ENCODE data around the gene SORCS2. TPM values are rescaled to one million over a fixed set of nuclear protein-coding genes. Genes with fewer than 3 reads are reported as not detected.

Gene SORCS2
- total RNA-seq, 1 experiment from 2014 or later, result 0.06 TPM

GRCh38 chr4:7512946-7513345, 320.6 kb downstream of the SORCS2 start:
- intact Hi-C loops (cut with micrococcal nuclease; ENCODE audit: unreplicated experiment), result no loop called here
- Histone ChIP-seq H3K4me1 (ENCODE audit: insufficient read depth, low read length, poor library complexity, severe bottlenecking) (no peaks in the 10 kb centered on the region), H3K4me3 (ENCODE audit: low read depth, low read length, poor library complexity, severe bottlenecking) (no peak overlapping the region), H3K27ac (ENCODE audit: low read depth, low read length, poor library complexity, severe bottlenecking) (no peak overlapping the region), H3K9me3 (ENCODE audit: low read depth, low read length, poor library complexity, severe bottlenecking) (no peaks in the 10 kb centered on the region), H3K27me3 (replicated peaks; ENCODE audit: insufficient read depth, low read depth, low read length, poor library complexity) (peaks cover 12% of the 10 kb centered on the region), H3K36me3 (ENCODE audit: insufficient read depth, low read length, poor library complexity, severe bottlenecking) (no peaks in the 10 kb centered on the region)
- ChIA-PET CTCF (no interaction called here), POLR2A (ENCODE audit: low non-redundant PET) (no interaction called here)
- TF ChIP-seq CTCF (conservative IDR thresholded peaks at IDR 0.05; ENCODE audit: low read depth, low read length), result no peak
- TF ChIP-seq EZH2 (IDR thresholded peaks at IDR 0.05; ENCODE audit: borderline replicate concordance, low read depth, low read length, poor library complexity, severe bottlenecking), result no peak
- no peak for DNase-seq (ENCODE audit: low spot score)
- BruUV-seq (replicated peaks), result no TSS peak

- DNase-seq (ENCODE audit: low spot score), result peak; percentile 32
- ChIA-PET CTCF (no interaction called here), POLR2A (ENCODE audit: low non-redundant PET) (no interaction called here)
- peaks cover 20% of the 10 kb centered on the region for H3K27me3 ChIP-seq (replicated peaks; ENCODE audit: insufficient read depth, low read depth, low read length, poor library complexity)
- no peaks in the 10 kb centered on the region for H3K9me3 ChIP-seq (ENCODE audit: low read depth, low read length, poor library complexity, severe bottlenecking)
- no peak overlapping the region for H3K27ac ChIP-seq (ENCODE audit: low read depth, low read length, poor library complexity, severe bottlenecking)
- H3K36me3 ChIP-seq (ENCODE audit: insufficient read depth, low read length, poor library complexity, severe bottlenecking), result no peaks in the 10 kb centered on the region
- TF ChIP-seq CTCF (conservative IDR thresholded peaks at IDR 0.05; ENCODE audit: low read depth, low read length) (no peak), EZH2 (IDR thresholded peaks at IDR 0.05; ENCODE audit: borderline replicate concordance, low read depth, low read length, poor library complexity, severe bottlenecking) (no peak)
- H3K4me3 ChIP-seq (ENCODE audit: low read depth, low read length, poor library complexity, severe bottlenecking), result no peak overlapping the region
- H3K4me1 ChIP-seq (ENCODE audit: insufficient read depth, low read length, poor library complexity, severe bottlenecking), result no peaks in the 10 kb centered on the region
- intact Hi-C loops (cut with micrococcal nuclease; ENCODE audit: unreplicated experiment), result no loop called here
- BruUV-seq (replicated peaks), result no TSS peak
Measured at GRCh38 chr4:7513671-7514070, 321.3 kb downstream of the SORCS2 start.

GRCh38 chr4:7514281-7514680, 321.9 kb downstream of the SORCS2 start:
- Histone ChIP-seq H3K27ac (ENCODE audit: low read depth, low read length, poor library complexity, severe bottlenecking) (no peak overlapping the region), H3K36me3 (ENCODE audit: insufficient read depth, low read length, poor library complexity, severe bottlenecking) (no peaks in the 10 kb centered on the region), H3K9me3 (ENCODE audit: low read depth, low read length, poor library complexity, severe bottlenecking) (no peaks in the 10 kb centered on the region), H3K4me3 (ENCODE audit: low read depth, low read length, poor library complexity, severe bottlenecking) (no peak overlapping the region), H3K27me3 (replicated peaks; ENCODE audit: insufficient read depth, low read depth, low read length, poor library complexity) (peaks cover 26% of the 10 kb centered on the region), H3K4me1 (ENCODE audit: insufficient read depth, low read length, poor library complexity, severe bottlenecking) (no peaks in the 10 kb centered on the region)
- TF ChIP-seq CTCF (conservative IDR thresholded peaks at IDR 0.05; ENCODE audit: low read depth, low read length) (no peak), EZH2 (IDR thresholded peaks at IDR 0.05; ENCODE audit: borderline replicate concordance, low read depth, low read length, poor library complexity, severe bottlenecking) (no peak)
- intact Hi-C loops (cut with micrococcal nuclease; ENCODE audit: unreplicated experiment), result no loop called here
- ChIA-PET CTCF (no interaction called here), POLR2A (ENCODE audit: low non-redundant PET) (no interaction called here)
- no peak for DNase-seq (ENCODE audit: low spot score)
- BruUV-seq (replicated peaks), result no TSS peak

Measured in A673 (cell line).